Measurements from ENCODE around the gene FBXO11. TPM values are rescaled to one million over a fixed set of nuclear protein-coding genes. Genes with fewer than 3 reads are reported as not detected.
"Not testable (repeated sequence)": the region's sequence is repeated elsewhere in the genome, so short reads cannot be mapped to it uniquely, and the experiment has no call there.

FBXO11 gene
- total RNA-seq, 1 experiment from 2014 or later: 15.6 TPM

- Histone ChIP-seq H3K27me3 (ENCODE audit: control insufficient read depth, insufficient read depth, low read length) (no peaks in the 10 kb centered on the region), H3K36me3 (replicated peaks; ENCODE audit: control insufficient read depth, insufficient read depth, low read length) (no peaks in the 10 kb centered on the region), H3K4me3 (ENCODE audit: insufficient read depth, low read depth, low read length) (no peak overlapping the region)
- DNase-seq: no peak
Observed at GRCh38 chr2:47888581-47889280, 17.6 kb downstream of the FBXO11 start.

- Histone ChIP-seq H3K36me3 (replicated peaks; ENCODE audit: control insufficient read depth, insufficient read depth, low read length) (no peaks in the 10 kb centered on the region), H3K4me3 (ENCODE audit: insufficient read depth, low read depth, low read length) (no peak overlapping the region), H3K27me3 (ENCODE audit: control insufficient read depth, insufficient read depth, low read length) (no peaks in the 10 kb centered on the region)
- no peak for DNase-seq
Observed at GRCh38 chr2:47876912-47877311, 29.4 kb downstream of the FBXO11 start.

DNA sequence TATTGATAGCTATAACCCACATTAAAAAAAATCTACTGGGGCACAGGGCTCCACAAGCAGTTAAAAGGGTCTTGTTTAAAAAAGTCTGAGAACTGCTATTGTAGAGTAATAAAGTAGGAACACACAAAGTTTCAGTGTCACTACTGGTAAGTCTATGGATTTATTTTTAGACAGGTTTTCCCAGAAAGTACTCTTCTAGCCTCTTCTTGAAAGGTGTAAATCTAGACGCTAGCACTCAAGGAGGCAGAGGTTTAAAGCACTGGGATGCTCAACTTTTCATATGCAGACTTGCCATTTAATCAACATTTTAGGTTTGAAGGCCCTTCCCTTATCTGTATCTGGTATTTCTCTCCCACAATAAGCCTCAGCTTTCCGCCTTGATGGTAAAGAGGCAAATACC is 33.4 kb downstream of the FBXO11 start:
- H3K36me3 ChIP-seq (replicated peaks; ENCODE audit: control insufficient read depth, insufficient read depth, low read length): no peaks in the 10 kb centered on the region
- H3K27me3 ChIP-seq (ENCODE audit: control insufficient read depth, insufficient read depth, low read length): no peaks in the 10 kb centered on the region
- DNase-seq: no peak

DNA sequence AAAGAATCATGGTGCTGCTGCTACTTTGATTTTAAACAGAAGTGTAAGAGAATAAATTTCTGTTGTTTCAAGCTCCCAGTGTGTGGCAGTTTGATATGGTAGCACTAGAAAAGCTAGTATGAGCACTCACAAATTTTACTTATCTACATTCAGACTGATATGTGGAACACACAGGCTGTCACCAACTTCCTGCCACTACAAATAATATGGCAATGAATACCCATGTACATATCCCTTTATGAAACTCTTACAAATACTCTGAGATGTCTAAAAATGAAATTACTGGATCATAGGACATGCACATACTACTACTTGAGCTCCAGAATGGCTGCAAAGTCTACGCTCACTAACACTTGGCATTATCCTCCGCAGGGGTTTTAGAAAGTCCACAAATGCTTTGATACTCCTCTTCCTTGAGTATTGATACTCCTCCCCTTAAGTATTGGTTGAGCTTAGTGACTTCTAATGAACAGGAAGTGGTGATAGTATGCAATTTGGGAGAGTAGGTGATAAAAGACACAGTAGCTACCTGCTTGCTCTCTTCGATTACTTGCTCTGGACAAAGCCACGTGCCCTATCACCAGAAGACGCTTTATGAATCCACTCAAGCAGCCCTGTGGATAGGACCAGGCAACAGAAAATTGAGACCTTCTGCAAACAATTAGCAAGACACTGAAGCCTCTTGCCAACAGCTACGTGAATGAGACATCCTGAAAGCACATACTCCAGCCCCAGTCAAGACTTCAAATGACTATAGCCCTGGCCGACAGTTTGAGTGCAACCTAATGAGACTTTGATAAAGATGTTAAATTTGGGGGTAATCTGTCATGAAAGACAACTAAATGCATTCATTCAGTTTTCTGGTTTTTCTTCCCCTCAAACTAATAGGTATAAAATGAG is 35.4 kb downstream of the FBXO11 start:
- Histone ChIP-seq H3K36me3 (replicated peaks; ENCODE audit: control insufficient read depth, insufficient read depth, low read length) (no peaks in the 10 kb centered on the region), H3K27me3 (ENCODE audit: control insufficient read depth, insufficient read depth, low read length) (no peaks in the 10 kb centered on the region), H3K4me3 (ENCODE audit: insufficient read depth, low read depth, low read length) (no peak overlapping the region)
- DNase-seq: no peak

More for the DNA sequence above, 33.4 kb downstream of the FBXO11 start:
- H3K4me3 ChIP-seq (ENCODE audit: insufficient read depth, low read depth, low read length): no peak overlapping the region

DNA sequence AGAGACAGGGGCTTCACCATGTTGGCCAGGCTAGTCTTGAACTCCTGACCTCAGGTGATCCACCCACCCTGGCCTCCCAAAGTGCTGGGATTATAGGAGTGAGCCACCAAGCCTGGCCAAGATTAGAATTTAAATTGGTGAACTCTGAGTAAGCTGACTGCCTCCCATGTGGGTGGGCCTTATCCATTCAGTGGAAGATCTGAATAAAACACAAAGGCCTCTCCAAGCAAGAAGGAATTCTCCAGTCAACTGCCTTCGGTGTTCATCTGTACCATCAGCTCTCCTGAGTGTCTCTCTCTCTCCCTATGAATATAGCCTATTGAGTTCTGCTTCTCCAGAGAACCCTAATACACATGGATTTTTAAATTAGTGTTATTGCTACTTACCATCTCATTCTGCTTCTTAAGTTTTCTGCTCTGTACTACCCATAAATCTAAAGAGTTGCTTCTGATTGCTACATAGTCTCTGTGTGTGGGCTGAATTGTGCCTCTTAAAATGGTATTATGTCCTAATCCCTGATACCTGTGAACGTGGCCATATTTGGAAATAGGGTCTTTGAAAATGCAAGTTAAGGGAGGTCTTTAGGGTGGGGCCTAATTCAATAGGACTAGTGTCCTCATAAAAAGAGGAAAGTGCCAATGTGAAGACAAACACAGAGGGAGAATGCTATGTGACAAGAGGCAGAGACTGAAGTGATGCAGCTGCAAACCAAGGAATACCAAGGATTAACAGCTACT is 36.3 kb downstream of the FBXO11 start:
- H3K4me3 ChIP-seq (ENCODE audit: insufficient read depth, low read depth, low read length): no peak overlapping the region
- no peaks in the 10 kb centered on the region for H3K27me3 ChIP-seq (ENCODE audit: control insufficient read depth, insufficient read depth, low read length)
- no peak for DNase-seq
- H3K36me3 ChIP-seq (replicated peaks; ENCODE audit: control insufficient read depth, insufficient read depth, low read length): no peaks in the 10 kb centered on the region

DNA sequence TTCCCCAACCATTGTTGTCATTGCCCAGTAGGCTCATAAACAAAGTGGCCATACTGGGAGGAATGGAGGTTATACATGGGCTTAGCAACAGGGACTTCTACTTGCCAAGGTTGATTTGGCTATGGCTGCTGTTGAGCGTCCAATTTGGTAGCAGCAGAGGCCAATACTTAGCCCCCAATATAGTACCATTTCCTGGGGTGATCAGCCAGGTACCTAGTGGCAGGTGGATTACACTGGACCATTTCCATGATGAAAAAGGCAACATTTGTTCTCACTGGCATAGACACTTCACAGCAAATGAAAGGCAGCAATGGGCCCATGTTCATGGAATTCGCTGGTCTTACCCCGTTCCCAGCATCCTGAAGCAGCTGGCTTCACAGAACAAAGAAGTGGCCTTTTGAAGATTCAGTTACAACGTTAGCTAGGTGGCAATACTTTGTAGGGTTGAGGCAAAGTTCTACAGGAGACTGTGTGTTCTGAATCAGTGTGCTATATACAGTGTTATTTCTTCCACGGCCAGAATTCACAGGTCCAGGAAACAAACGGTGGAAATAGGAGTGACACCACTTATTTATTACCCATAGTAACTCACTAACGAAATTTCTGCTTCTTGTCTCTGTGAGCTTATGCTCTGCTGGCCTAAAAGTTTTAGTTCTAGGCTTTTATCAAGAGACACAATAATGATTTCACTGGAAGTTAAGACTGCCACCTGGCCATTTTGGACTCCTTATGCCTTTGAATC is 37.5 kb downstream of the FBXO11 start:
- H3K27me3 ChIP-seq (ENCODE audit: control insufficient read depth, insufficient read depth, low read length): no peaks in the 10 kb centered on the region
- DNase-seq: no peak

GRCh38 chr2:47867205-47867604 is 39.1 kb downstream of the FBXO11 start:
- H3K36me3 ChIP-seq (replicated peaks; ENCODE audit: control insufficient read depth, insufficient read depth, low read length): no peaks in the 10 kb centered on the region
- H3K4me3 ChIP-seq (ENCODE audit: insufficient read depth, low read depth, low read length): no peak overlapping the region
- no peaks in the 10 kb centered on the region for H3K27me3 ChIP-seq (ENCODE audit: control insufficient read depth, insufficient read depth, low read length)
- no peak for DNase-seq

More for the DNA sequence above, 37.5 kb downstream of the FBXO11 start:
- Histone ChIP-seq H3K4me3 (ENCODE audit: insufficient read depth, low read depth, low read length) (no peak overlapping the region), H3K36me3 (replicated peaks; ENCODE audit: control insufficient read depth, insufficient read depth, low read length) (no peaks in the 10 kb centered on the region)

GRCh38 chr2:47864566-47864965 is 41.7 kb downstream of the FBXO11 start:
- Histone ChIP-seq H3K36me3 (replicated peaks; ENCODE audit: control insufficient read depth, insufficient read depth, low read length) (no peaks in the 10 kb centered on the region), H3K4me3 (ENCODE audit: insufficient read depth, low read depth, low read length) (no peak overlapping the region), H3K27me3 (ENCODE audit: control insufficient read depth, insufficient read depth, low read length) (no peaks in the 10 kb centered on the region)
- no peak for DNase-seq

DNA sequence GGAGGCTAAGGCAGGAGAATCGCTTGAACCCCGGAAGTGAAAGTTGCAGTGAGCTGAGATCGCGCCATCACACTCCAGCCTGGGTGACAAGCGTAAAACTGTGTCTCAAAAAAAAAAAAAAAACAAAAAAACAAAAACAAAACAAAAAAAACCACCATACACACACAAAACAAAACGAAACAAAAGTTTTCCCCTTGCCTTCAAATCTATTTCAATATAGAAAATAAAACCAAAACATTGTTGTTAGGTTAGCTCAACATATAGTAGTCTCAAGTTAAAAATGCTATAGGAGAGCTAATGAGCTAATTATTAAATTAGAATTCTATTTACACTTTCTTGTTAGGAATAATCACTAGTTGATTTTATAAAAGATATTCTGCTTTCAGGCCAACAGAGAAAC is 43.3 kb downstream of the FBXO11 start:
- no peak overlapping the region for H3K4me3 ChIP-seq (ENCODE audit: insufficient read depth, low read depth, low read length)
- H3K36me3 ChIP-seq (replicated peaks; ENCODE audit: control insufficient read depth, insufficient read depth, low read length): no peaks in the 10 kb centered on the region
- H3K27me3 ChIP-seq (ENCODE audit: control insufficient read depth, insufficient read depth, low read length): no peaks in the 10 kb centered on the region
- no peak for DNase-seq

- H3K4me3 ChIP-seq (ENCODE audit: insufficient read depth, low read depth, low read length); H3K27me3 ChIP-seq (ENCODE audit: control insufficient read depth, insufficient read depth, low read length); H3K36me3 ChIP-seq (replicated peaks; ENCODE audit: control insufficient read depth, insufficient read depth, low read length); DNase-seq: not testable (repeated sequence)
Observed at GRCh38 chr2:47853067-47853777, 53.1 kb downstream of the FBXO11 start.

DNA sequence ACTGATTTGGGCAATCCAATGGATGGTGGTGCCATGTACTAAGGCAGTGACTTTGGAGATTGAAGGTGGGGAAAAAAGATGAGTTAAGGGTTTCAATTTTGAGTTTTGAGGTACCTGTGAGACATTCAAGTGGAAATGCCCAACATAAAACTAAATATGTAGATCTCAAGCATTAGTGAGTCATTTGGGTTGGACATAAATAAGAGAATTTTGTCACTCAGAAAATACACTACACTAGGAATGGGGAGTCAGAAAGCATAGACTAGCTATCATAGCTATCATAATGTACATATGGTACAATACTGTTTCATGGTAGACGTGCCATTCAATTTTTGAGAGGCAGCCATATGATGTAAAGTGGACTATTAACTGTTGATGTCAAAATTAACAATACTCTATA is 56.1 kb downstream of the FBXO11 start:
- Histone ChIP-seq H3K4me3 (ENCODE audit: insufficient read depth, low read depth, low read length) (no peak overlapping the region), H3K36me3 (replicated peaks; ENCODE audit: control insufficient read depth, insufficient read depth, low read length) (no peaks in the 10 kb centered on the region), H3K27me3 (ENCODE audit: control insufficient read depth, insufficient read depth, low read length) (no peaks in the 10 kb centered on the region)
- DNase-seq: no peak

DNA sequence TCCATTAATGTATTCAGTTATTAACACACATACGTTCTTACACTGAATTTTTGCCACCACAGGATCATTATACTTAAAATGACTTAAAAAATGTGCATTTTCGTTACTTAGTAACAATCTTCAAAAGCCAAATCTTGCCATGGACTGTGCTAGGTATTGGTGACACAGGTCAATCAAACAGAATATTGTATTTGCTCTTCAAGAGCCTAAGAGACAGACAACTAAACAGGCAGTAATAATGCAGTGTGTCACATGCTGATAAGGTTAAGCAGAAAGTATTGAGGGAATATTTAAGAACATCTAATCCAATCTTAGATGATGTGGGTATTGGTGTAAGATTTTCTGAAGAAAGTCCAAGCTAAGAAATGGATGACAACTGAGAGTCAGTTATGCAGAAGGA is 56.9 kb downstream of the FBXO11 start:
- Histone ChIP-seq H3K27me3 (ENCODE audit: control insufficient read depth, insufficient read depth, low read length) (no peaks in the 10 kb centered on the region), H3K4me3 (ENCODE audit: insufficient read depth, low read depth, low read length) (no peak overlapping the region), H3K36me3 (replicated peaks; ENCODE audit: control insufficient read depth, insufficient read depth, low read length) (no peaks in the 10 kb centered on the region)
- no peak for DNase-seq

- DNase-seq: no peak
- Histone ChIP-seq H3K4me3 (ENCODE audit: insufficient read depth, low read depth, low read length) (no peak overlapping the region), H3K27me3 (ENCODE audit: control insufficient read depth, insufficient read depth, low read length) (no peaks in the 10 kb centered on the region), H3K36me3 (replicated peaks; ENCODE audit: control insufficient read depth, insufficient read depth, low read length) (no peaks in the 10 kb centered on the region)
Observed at GRCh38 chr2:47844162-47844561, 62.1 kb downstream of the FBXO11 start.

GRCh38 chr2:47843407-47843806 is 62.9 kb downstream of the FBXO11 start:
- no peaks in the 10 kb centered on the region for H3K36me3 ChIP-seq (replicated peaks; ENCODE audit: control insufficient read depth, insufficient read depth, low read length)
- H3K4me3 ChIP-seq (ENCODE audit: insufficient read depth, low read depth, low read length): no peak overlapping the region
- H3K27me3 ChIP-seq (ENCODE audit: control insufficient read depth, insufficient read depth, low read length): no peaks in the 10 kb centered on the region
- DNase-seq: no peak

Measured in H7 (cell line).